Cardiac septum (tissue), 1 donor: ENCODE measurements around the gene CD247. TPM values are rescaled to one million over a fixed set of nuclear protein-coding genes. Genes with fewer than 3 reads are reported as not detected.

ENCODE experiments used
- DNase-seq: peaks from one replicate; pipeline ENCODE4 v3.0.0-alpha.2; 2020; ENCODE audit warnings: low spot score
- intact Hi-C: fragments of 100-400 bp; cut with DNase I; formaldehyde crosslinking; loops from one replicate; pipeline ENCODE4 v1.14.0; 2022
- total RNA-seq: library from RNA; stranded (reverse); fragmentation: NEBNext Ultra II Directional; extraction: Animal tissue kit (Norgen Biotek cat#: 25700); gene quantifications from one replicate; pipeline ENCODE4 v1.2.1, GENCODE V29; 2021
- donor health status: DM: no; HTN: no; CAD: no.

Gene CD247
- total RNA-seq, 1 donor from 2014 or later: 0.57 TPM

DNA sequence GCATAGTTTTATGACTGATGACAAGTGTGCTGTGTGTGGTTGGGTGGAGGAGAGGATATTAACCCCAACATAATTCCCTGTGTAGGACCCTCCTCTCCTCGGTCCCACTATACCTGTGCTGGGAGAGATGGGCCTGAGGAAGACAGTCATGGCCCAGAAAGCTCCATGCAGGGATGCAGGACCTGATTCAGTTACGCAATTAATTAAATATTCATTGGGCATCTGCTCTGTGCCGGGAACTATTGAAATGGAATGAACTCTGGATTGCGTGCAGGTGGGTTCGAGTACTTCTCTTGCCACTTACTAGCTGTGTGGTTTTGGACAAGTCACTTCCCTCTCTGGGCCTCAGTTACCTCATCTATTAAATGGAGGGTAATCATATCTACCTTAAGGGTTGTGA lies 74.6 kb downstream of the CD247 start:
- intact Hi-C loops: loop anchor here (2.0 kb wide), 1 partner anchor 377 kb away; no protein-coding TSS in a partner anchor
- no peak for DNase-seq

DNA sequence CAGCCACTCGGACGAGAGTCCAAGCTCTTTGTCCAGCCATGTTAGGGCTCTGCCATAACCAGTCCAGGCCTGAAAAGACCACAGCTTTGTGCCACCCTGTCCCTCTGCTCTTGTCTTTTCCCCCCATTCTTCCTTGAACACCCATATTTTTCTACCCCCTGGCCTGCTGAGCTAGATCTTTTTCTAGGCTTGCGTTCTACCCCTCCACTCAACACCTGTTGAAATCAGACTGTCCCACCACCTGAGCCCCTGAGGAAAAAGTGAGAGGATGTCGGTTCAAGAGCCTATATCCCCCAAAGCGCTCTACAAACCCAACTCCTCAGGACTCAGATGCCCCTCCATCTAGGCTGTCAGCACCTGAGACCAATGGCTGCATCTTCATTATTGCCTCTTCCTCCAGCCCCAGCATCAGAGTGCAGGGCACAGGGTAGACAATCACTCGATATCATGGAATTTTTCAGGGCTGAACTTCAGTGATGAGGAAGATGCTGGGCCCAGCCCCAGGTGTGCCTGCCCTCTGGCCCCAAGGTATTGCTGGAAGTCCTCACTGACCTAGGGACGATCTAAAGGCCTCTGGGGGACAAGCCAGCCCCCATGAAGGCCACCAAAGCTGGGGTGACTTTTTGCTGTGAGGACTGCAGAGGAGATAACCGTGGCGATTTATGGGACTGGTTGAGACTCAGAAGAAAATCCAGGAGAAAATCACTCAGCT lies 75.3 kb downstream of the CD247 start:
- intact Hi-C loops: loop anchor here (1.0 to 2.0 kb wide), 2 partner anchors 175 to 376 kb away; no protein-coding TSS in a partner anchor

DNA sequence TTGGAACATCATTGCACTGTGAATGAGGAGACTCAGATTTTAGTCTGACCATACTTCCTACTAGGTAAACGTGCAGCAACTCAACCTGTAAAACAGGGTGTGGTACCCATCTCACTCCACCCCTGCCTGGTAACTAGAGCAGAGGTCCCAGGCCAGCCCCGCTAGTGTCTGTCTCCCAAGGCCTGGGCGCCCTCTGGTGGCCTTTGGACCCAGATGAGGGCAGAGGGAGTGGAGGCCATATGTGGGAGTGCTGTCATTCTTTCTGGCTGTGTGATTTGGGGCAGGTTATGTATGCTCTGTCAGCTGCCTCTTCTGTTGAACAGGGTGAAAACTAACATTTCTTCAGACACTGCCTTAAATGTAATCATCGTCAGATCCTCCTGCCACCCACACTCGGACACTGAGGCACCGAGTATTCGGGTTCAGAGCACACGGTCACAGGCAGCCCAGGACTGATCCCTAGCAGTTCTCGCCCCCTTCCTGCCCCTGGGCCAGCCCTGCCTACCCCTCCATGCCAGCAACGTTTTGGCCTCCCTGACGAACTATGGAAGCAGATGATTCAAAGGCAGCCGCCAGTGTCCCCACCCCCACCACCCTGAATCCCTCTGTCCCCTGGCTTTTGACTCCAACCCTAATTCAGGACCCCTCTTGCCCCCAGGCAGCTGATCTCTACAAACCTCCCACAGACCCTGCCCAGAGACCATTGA lies 76.0 kb downstream of the CD247 start:
- peak; percentile 89 for DNase-seq
- intact Hi-C loops: loop anchor here (1.0 to 2.0 kb wide), 2 partner anchors 174 to 375 kb away; no protein-coding TSS in a partner anchor

More for the DNA sequence above, 75.3 kb downstream of the CD247 start:
- no peak for DNase-seq

DNA sequence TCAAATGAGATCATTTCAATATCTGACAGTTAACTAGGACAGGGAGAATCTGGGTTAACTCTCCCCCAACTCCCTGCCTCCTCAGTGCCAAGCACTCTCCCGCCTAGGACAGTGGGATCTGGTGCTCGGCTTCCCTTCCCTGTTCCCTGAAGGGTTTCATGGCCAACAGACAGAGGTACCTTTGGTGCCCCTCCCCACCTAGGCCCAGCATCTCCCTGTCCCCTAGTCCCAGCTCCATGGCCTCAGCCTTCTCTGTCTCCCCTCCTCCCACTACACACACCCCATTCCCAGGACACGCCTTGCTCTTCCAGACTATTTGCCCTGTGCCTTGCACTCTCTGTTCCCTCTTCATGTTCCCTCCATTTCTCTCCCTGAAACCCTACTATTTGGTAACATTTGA lies 77.1 kb downstream of the CD247 start:
- no peak for DNase-seq
- intact Hi-C loops: no loop called here

DNA sequence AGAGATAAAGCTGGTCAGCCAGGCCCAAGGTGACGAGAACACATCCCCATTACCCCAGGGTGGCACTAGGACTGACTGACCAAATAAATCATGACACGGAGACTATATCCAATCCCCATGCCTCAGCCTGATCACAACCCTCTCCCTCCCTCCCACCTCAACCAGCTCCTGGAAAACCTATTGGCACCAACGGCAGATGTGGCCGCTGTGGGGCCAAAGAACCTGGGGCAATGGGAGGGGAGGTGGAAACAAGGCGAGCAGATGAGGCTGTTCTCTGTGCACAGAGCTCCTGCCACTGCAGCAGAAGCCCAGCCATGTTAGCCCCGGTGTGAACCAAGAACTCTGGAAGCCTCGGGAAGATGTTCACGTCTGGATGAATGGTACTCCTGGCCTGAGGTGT lies 77.6 kb downstream of the CD247 start:
- intact Hi-C loops: no loop called here
- DNase-seq: no peak

DNA sequence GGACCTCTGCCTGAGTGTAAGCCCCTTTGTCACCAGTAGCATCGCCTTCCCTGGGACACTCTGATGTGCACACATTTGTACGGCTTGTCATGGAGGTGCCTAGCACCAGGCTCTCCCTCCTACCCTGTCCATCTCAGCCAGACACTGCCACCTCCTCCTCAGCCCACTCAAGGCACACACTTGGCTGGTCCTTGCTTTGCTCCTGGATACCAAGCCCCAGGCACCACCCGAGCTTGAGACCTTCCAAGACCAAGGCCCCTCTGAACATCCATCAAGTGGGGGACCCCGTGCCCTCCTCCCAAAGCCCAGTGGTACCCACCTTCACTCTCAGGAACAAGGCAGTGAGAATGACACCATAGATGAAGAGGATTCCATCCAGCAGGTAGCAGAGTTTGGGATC lies 78.0 kb downstream of the CD247 start:
- DNase-seq: no peak
- intact Hi-C loops: no loop called here

DNA sequence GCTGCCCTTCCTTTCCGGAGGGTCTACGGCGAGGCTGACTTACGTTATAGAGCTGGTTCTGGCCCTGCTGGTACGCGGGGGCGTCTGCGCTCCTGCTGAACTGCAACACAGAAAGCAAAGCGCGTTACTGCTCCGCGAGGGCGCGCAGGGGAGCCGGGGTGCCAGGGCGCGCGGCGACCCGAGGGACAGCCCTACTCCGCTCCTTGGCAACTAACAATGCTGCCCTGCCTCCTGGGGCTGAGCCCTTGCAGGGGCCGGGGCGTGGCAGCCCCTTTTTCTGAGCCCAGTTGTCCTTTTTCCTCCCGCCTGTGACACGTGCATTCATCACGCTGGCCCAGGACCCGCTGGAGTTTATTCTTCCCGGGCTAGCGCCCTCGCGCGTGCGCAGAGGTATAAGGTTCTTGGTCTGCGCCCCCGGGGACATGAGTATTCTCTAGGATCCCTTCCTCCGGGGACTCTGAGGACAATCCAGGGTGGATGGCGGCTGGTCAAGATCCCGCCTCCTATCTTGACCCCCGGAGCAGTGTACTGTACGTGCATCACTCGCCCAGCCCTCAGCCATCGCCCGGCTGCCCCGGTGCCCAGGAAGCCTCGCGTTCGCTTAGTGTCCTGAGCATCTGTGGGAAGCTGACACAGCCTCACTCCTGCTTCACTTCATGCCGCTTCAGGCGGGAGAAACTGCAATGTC lies 78.9 kb downstream of the CD247 start:
- intact Hi-C loops: no loop called here
- DNase-seq: no peak

DNA sequence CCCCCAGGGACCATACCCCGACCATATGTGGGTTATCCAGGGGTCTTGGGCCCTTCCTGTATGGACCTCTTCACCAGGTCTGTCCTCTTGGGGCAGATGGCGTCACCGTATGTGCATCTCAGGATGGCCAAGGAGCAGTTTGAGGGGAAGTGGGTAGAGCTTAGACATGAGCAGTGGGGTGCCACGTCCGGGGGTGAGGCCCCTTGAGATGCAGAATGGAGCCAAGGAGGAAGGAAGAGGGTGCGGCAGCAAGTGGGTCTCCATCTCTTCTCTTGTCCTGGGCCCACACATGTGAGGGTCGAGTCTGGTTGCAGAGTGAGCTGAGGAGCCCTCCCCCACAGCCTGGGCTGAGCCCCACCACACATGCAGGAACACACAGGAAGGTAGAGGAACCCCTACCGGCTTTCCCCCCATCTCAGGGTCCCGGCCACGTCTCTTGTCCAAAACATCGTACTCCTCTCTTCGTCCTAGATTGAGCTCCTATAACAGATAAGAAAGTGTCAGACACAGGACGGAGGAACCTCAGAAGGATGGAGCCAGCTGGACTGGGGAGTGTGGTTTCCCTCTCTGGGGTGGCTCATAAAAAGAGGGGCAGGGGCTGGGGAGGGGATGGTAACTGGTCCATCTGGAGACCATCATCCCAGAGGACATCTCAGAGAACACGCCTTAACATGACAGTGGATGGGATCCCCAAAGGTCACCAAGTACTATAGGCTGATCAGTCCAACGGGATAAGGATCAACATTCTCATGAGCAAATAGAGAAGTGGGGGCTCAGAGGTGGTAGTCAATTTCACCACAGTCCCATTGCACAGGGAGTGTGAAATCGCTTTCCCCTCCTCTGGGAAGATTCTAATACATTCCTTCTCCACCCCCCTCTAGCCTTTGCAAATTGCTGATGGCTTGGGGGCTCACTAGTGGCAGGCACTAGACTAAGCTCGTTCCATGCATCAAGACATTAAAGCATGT lies 79.9 kb downstream of the CD247 start:
- intact Hi-C loops: no loop called here
- DNase-seq: peak; percentile 73

DNA sequence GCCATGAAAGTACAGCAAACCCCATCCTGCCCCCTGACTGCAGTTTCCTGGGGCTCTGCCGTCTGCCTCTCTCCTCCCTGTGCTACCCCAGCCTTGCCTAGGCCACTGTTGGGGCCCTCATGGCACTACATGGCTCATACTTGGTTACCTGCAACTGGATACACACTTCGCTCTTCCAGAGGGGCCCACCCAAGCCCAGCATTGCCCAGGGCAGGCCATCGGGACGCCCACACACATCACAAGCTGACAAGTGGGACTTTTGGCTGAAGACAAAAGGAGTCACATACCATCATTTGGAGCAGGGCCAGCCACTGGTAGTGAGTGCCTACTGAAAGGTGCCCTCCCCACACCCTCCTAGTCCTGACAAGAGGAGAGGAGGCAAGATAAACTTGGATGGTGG lies 82.8 kb downstream of the CD247 start:
- intact Hi-C loops: no loop called here
- no peak for DNase-seq

DNA sequence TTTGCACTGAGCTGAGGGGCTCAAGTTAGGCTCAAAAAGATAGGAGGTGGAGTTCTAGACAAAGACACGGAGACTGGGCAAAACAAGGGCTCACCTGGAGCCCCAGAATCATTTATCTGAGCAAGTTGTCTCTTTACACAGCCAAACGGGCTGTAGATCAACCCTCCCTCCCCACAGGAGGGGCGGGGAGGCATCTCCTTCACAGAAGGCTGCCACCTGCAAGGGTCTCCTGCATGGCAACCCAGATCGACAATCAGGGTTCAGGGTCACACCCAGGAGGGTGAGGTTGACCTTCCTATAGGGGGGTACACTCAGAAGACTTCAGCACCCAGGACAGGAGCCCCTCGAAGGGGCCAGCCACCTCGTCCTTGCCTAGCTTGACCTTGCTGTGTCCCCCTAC lies 84.0 kb downstream of the CD247 start:
- DNase-seq: no peak
- intact Hi-C loops: no loop called here

DNA sequence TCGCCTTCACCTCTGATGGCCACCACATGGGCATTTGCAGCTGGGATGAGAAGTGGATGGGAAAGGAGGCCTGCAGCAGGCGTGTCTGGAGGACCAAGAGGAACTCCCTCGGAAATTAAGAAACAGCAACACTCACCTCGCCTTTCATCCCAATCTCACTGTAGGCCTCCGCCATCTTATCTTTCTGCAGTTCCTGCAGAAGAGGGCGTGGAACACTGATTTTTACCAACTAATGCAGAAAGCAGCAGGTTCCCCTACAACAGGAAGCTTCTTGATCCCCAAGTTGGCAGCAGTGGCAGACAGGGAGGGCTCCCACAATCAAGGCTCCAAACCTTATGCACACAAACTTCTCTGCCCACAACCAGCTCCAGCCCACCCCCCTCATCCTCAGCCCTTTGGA lies 84.4 kb downstream of the CD247 start:
- no peak for DNase-seq
- intact Hi-C loops: no loop called here

DNA sequence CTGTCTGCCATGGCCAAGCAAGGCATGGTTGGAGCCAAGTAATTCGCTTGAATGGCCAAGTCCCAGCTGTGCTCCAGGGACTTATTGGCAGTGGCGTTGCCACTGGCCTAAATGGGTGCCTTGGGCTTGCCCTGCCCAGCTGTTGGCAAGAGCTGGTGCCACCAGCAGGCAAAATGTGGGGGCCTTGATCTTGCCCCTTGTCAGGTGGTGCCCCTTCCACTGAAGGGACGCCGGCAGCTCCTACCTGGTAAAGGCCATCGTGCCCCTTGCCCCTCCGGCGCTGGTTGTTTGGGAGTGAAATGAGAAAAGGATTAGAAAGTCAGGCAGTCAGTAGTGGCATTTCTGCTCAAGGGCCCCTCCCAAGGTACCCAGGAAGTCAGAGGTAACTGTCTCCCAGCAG lies 85.5 kb downstream of the CD247 start:
- DNase-seq: no peak
- intact Hi-C loops: no loop called here

DNA sequence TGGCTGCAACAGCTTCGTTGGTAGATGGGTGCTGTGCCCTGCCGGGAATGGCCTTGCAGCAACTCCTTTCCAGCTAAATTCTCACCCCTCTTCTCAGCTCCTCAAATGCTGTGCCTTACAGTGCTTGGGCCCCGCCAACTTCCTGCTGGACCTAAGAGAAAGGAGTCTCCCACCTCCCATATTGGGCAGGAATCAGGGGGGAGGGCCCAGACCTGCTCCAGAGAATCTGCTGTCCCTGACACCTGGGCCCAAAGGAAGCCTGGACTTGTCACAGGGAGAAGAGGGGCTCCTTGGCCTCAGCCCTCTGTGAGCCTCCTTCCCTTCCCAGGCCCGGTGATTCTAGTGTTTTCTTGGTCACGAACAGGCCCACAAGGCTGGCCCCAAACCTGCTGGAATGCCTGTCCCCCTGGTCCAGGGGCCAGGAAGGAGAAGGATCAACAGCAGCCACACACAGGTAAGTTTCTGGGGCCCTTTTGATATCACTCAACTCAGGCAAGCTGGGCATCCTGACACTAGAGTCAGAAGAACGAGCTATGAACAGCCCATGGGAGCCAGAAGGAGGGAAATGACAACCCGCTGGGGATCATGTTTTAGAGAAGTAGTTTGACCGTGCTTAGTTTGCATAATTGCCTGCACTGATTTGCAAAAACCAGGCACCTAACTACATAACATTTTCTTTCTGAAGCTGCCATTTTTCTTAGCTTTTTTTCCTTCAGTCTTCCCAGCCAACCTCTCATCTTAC lies 86.2 kb downstream of the CD247 start:
- DNase-seq: no peak
- intact Hi-C loops: no loop called here

DNA sequence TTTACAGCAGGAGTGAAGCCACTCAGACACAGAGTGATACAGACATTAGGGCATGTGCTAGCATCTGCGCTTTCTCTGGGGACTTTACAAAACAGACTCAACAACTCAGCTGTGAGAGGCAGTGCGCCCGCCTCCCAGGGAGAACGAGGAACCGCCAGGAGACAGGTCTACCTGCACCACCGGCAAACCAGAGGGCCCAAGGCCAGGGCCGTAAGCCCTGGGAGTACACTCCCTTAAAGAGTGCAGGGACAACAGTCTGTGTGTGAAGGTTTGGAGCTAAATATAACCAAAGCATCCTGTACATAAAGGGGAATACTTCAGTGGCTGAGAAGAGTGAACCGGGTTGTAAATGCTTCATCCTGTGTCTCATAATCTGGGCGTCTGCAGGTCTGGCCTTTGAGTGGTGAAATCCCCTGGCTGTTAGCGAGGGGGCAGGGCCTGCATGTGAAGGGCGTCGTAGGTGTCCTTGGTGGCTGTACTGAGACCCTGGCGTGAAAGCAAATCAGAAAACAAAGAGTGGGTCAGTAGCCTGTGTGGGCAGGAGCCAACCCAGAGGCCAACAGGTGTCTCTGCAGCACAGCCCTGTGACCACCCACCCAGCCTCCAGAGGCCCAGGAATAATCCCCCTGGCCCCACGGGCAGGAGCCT lies 86.9 kb downstream of the CD247 start:
- DNase-seq: no peak
- intact Hi-C loops: no loop called here

DNA sequence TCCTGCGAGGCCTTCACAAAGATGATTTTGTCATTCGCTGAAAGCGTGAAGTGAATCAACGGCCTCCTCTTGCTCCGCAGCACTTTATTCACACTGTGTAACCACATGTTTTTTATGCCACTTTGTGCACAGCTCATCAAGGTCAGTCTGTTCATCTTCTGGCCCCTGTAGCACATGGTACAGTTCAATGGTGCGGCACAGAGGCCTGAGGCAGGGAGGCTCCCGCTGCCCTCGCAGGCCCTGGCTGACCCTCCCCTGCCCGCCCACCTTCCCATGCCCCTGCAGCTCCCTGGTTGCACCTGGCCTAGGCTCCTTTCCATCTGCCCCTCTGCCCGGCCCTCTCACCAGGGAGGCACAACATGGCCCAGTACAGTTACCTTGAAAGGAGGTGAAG lies 87.5 kb downstream of the CD247 start:
- DNase-seq: no peak
- intact Hi-C loops: no loop called here

DNA sequence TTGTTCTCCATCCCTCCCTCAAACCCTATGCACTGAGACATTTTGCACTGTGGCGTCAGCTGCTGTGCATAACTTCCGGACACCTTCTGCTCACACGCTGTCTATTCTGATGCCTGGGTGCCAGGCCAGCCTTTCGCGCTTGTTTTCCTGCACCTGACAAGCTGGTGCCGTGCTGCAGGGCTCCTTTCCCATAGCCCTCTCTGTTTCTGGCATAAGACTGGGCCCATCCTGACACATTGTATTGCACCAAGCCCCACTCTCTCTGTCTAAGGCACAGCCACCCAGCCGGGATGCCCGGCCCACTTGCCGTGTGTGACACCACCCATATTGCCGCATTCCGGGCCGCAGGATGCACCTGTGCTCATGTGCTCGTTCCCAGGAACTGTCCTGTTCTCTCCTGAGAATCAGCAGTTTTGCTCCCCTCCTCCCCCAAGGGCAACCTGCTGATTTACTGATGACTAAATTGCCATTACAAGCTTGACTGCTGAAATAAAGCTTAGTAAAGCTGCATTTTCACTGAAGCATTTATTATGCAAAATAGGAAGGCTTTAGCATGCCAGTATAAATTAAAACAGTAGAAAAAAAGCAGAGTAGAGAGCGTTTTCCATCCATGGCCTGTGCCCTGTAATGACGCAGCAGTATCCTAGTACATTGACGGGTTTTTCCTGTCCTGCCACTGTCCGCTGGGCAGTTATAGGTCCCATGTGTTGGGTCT lies 88.0 kb downstream of the CD247 start:
- intact Hi-C loops: no loop called here
- no peak for DNase-seq

DNA sequence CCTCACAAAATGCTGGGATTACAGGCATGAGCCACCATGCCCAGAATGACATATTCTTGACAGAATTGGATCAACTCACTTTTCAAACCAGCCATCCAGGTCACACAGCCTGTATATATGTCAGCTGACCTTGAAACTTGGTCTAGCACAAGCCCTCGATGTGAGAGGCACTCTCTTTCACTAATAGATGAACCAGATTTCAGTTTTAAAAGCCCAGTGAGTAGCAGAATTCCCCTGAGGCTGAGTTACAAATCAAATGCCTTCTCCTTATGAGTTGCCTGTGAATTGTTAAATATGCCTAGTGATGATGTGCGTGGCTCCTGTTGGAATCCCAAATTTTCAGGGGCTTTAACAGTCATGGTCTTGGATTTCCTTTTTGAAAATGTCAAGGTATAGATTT lies 88.7 kb downstream of the CD247 start:
- intact Hi-C loops: no loop called here
- no peak for DNase-seq

DNA sequence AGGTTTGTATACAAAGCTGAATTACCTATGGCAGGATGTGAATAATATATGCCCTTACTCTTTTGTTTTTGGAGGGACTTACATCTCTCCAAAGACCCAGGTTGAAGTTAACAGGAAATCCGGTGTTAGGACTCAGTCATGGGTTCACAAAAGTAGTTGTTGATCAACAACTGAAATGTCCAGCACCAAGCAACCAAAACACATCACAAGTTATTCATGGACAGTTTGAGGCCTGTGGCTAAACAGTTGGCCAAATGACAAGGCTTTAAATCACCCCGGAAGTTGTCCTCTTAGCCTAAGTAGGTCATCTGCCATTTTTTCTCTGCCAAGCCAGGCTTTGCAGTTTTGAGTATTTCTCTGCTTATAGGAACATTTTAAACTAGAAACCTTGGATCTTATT lies 89.9 kb downstream of the CD247 start:
- no peak for DNase-seq
- intact Hi-C loops: no loop called here
